ENCODE results near the gene SENP8.
"Not testable (repeated sequence)": the region's sequence is repeated elsewhere in the genome, so short reads cannot be mapped to it uniquely, and the experiment has no call there.

Gene SENP8

DNA sequence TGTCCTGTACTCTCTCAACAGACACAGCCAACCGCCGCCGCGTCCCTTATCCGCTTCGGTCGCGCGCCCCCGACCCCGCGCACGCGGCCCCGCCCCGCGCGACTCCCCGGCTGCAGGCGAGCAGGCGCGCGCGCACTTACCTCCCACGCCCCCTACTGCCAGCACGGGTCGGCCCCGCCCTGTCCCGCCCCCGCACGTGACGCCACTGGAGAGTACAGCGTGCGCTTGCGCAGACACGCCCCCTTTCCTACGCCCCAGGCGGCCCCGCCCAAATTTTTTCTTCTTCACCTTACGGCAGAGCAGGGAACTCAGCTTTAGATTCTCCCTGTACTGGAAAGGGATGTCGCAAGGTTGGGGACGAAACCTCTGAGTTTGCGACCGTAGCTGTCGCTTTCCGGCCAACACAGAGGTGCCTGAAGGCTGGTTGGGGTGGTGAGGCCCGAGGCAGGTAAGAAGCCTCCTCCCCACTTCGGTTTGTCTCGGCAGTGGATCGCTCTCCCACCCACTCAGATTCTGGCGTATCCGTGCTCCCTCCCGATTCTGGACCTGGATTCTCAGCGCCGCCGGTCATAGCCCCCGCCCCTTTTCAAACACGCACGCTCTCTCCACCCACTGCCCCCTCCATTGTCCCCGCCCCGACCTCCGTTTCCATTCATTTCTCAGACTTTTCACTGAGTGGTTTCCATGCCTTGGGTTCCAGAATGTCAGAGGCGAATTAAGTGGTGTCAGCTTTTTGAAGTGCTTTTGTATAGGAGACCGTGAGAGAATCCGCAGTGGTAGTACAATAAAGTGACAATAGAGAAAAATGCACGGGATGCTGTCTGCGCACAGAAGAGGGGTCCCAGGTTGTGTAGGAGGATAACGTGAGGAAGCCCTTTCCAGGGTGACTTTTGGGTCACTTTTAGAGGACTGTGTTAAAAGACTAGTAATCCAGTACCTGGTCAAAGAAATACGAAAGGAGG is at the start of gene SENP8, which contains the start of gene MYO9A:
Gene SENP8 (plus strand): TSS at position 387 of the 962 bp plus-strand sequence. CDS start 21,221 bp downstream, outside the sequence.
Gene MYO9A (minus strand): TSS at position 134 of the 962 bp plus-strand sequence. CDS start 71,587 bp downstream, outside the sequence.
- peak; percentile 96 for DNase-seq

DNA sequence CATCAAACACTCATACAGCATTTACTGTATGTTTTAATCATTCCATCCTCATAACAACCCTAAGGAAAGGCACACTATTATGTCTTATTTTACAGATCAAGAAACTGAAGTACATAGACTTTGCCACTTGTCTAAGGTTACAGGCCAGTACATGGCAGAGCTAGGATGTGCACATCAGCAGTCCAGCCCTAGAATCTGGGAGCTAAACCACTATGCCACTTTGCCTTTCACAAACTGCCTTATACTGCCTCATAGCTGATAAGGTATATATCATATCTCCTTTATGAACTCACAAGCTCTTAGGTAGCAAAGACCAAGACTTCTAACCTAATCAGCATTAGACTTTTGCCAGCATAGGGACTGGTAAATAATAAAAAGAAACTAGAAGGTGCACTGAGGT is 49.3 kb upstream of the SENP8 start:
- no peak for DNase-seq

- no peak for DNase-seq
Measured at GRCh38 chr15:72070817-72071447, 47.3 kb upstream of the SENP8 start.

DNA sequence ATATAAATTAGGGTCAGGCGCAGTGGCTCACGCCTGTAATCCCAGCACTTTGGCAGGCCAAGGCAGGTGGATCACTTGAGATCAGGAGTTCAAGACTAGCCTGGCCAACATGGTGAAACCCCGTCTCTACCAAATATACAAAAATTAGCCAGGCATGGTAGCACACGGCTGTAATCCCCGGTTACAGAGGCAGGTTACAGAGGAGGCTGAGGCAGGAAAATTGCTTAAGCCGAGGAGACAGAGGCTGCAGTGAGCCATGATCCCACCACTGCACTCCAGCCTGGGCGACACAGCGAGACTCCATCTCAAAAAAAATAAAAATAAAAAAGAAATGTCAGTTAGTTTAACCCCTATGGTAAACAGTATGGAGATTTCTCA is 46.8 kb upstream of the SENP8 start:
- not testable (repeated sequence) for DNase-seq

- no peak for DNase-seq
Measured at GRCh38 chr15:72074335-72075060, 43.7 kb upstream of the SENP8 start.

GRCh38 chr15:72077950-72078349 is 40.3 kb upstream of the SENP8 start:
- no peak for DNase-seq

DNA sequence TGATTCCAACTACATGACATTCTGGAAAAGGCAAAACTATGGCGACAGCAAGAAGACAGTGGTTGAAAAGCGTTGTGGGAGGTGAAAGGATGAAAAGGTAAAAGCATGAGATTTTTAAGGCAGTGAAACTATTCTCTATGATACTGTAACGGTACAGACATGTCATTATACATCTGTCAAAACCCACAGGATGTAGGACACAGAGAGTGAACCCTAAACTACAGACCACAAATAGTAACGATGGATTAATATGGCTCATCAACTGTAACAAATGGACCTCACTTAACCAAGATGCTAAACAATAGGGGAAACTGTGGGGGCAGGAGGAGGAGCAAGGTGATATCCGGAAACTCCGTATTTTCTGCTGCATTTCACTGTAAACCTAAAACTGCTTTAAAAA is 39.3 kb upstream of the SENP8 start:
- DNase-seq: no peak

DNA sequence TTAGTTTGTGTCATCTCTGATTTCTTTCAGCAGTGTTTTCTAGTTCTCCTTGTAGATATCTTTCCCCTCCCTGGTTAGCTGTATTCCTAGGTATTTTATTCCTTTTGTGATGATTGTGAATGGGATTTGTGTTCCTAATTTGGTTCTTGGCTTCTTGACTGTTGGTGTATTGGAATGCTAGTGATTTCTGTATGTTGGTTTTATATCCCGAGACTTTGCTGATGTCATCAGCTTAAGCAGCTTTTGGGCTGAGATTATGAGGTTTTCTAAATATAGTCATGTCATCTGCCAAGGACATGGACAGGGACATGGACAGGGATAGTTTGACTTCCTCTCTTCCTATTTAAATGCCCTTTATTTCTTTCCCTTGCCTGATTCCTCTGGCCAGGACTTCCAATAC is 36.0 kb upstream of the SENP8 start:
- DNase-seq: no peak

DNA sequence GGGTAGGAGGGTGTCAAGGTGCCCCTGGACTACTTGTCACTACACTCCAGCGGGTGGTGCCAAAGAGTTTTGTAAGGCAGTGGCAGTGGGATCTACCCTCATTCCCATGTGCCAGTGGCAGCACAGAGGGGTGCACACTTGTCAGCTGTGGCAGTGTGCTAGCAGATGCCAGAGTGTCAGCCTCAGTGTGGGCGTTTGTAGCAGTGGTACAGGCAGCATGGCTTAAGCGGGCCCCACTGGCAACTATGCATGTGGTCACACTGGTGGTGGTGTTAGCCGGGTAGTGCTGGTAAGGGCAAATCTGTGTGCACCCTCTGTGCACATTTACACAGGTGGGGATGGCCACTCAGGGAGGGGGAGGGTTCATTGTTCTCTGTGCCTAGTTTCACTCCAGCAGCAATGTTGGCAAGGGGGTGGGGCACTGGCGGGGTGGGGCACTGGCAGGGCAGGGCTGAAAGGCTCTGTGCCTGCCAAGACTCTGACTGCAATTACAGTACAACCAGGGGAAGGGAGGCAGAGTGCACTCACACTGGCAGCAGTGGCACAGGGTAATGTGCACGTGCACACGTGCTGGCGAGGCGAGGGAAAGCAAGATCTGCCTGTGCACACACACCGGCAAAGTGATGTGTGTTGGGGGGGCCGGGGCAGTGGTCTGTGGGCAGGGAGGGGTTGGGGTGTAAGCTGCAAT is 32.0 kb upstream of the SENP8 start:
- DNase-seq: no peak

- DNase-seq: no peak
Measured at GRCh38 chr15:72086920-72087648, 31.1 kb upstream of the SENP8 start.

DNA sequence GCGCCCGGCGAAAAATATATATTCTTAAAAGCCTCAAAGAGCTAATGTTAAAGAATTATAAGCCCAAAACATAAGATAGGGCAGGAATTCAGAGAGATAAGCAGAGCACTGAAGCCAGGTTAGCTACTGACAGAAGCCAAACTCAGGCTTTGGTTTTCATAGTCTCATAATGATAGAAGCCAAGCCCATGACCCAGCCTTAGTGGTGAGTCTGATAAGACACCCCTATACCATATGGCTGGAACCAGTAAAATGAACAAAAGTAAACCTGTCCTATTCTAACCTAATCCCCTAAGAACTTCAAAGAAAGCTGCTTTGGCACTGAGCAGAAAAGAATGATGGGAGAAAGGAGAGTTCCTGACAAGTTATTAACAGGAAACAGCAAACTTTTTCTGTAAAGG is 26.2 kb upstream of the SENP8 start:
- no peak for DNase-seq

DNA sequence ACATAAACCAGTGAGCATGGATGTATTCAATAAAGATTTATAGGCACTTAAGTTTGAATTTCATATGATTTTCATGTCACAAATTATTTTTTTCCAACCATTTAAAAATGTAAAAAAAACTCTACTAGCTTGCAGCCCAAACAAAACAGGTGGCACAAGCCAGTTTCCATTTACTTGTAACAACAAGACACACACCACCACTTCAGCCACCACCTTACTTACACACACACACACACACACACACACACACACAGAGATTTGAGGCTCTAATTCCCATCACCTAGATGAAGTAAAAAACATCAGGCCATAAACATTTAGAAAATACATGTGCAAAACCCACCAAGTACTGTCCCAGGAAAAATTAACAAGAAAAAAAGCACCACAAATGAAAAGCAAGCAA is 25.5 kb upstream of the SENP8 start:
- DNase-seq: no peak

DNA sequence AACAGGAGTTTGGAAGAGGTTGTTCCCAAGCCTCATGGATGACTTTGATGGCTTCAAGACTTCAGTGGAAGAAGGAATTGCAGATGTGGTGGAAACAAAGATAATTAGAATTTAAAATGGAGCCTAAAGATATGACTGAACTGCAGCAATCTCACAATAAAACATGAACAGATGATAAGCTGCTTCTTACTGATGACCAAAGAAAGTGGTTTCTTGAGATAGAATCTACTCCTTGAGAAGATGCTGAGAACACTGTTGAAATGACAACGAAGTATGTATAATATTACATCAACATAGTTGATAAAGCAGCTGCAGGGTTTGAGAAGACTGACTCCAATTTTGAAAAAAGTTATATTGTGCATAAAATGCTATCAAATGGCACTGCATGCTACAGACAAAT is 21.4 kb upstream of the SENP8 start:
- DNase-seq: no peak

DNA sequence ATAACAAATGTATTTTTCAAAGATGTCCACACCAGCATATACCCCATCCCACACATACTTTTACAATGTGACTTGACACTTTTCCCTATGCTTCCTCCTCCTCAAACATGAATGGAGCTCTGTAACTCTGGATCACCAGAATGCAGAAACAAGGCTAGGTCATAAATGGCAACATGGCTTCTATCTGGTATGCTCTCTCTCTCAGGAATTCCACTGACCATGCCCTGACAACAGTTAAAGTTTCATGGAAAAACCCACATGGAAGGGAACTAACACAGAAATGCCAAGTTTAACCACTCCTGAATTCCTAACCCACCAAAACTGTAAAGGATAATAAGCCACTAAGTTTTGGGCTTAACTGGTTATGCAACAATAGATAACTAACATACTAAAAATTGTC is 20.2 kb upstream of the SENP8 start:
- DNase-seq: no peak

GRCh38 chr15:72099155-72099554 is 19.0 kb upstream of the SENP8 start:
- no peak for DNase-seq

- not testable (repeated sequence) for DNase-seq
Measured at GRCh38 chr15:72100551-72100950, 17.7 kb upstream of the SENP8 start.

GRCh38 chr15:72105111-72105510 is 13.1 kb upstream of the SENP8 start:
- no peak for DNase-seq

- no peak for DNase-seq
Measured at GRCh38 chr15:72106068-72106467, 12.1 kb upstream of the SENP8 start.

GRCh38 chr15:72110355-72110754 is 7.8 kb upstream of the SENP8 start:
- no peak for DNase-seq

GRCh38 chr15:72112116-72112515 is 6.1 kb upstream of the SENP8 start:
- no peak for DNase-seq

DNA sequence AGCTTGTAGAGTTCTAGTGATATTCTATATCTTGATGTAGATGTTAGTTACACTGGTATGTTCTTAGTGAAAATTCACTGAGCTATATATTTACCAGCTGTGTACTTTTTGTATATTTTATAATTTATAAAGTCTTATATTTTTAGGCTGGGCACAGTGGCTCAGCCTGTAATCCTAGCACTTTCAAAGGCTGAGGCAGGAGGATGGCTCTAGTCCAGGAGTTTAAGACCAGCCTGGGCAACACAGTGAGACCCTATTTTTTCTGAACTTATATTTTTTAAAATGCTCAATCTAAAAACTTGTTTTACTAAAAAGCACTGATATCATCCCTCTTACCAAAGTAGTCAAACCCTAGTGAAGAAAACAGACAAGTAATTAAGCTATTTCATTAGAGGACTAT is 5.4 kb upstream of the SENP8 start:
- DNase-seq: no peak

Data from activated naive CD4-positive, alpha-beta T cell treated with anti-CD3 and anti-CD28 coated beads, Interleukin-2, amount 50 U/mL, for 16 hours (primary cell).